DMS 273 (cell line): ENCODE measurements around the gene FAM8A1.

Experiments used
- DNase-seq: peaks from one replicate; lab custom pipeline; 2025; ENCODE audit not compliant: unreplicated experiment; lab: John Stamatoyannopoulos, UW

Gene FAM8A1

DNA sequence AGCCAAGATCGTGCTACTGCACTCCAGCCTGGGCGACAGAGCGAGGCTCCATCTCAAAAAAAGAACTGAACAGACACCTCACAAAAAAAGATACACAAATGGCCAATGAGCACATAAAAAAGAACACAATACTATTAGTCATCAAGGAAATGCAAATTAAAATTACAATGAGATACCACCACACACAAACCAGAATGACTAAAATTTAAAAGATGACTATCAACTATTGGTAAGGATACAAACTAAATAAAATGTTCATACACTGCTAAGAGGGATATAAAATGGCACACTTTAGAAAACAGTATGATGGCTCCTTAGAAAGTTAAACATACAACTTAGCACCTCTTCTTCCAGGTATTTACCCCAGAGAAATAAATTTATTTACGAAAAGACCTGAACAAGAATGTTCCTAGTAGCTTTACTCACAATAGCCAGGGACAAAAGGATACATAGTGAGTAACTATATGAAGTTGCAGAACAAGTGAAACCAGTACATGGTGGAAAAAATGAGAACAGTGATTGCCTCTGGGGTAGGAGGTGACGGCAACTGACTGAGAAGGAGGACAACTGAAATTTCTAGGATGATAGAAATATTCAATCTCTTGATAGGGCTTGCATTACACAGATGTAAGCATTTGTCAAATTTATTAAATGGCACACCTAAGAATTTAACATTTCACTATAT, 53.2 kb downstream of the FAM8A1 start:
- no peak for DNase-seq

DNA sequence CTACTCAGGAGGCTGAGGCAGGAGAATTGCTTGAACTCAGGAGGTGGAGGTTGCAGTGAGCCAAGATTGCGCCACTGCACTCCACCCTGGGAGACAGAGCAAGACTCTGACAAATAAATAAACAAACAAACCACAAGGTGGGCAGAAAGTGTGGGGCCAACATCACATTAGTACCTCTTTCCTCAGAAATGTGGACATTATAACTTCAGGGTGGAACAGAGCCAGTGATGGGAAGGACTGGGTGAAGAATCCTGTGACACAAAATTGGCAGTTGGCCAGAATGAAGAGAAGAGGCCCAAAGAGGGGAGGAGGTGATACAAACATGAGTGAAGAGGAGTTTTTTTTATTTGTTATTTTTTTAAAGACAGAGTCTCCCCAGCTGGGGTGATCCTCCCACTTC, 56.0 kb downstream of the FAM8A1 start:
- peak; percentile 38 for DNase-seq

DNA sequence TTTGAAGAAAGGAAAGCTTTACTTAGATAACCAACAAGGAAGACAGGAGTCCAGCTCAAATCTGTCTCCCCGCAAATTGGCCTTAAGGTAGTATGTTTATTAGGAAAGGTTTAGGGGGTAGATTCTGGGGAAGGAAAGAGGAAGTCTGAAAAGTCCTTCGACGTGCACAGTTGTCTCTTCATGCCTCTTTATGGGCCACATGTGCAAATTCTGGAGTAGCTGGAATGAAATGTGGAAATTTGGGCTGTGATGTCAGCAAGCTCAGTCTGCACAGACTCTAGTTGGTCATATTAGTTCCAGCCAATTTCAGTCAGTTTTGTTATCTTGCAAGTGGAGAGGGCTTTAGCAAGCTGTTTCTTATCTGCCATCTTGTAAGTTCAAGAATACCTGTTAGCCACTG, 56.5 kb downstream of the FAM8A1 start:
- DNase-seq, result no peak
